NCI-H774 (cell line): ENCODE results near the gene KRT86.

Source experiments
- DNase-seq: peaks from one replicate; lab custom pipeline; 2025; lab: John Stamatoyannopoulos, UW

KRT86 gene

GRCh38 chr12:52316701-52317100 lies 42.3 kb downstream of the KRT86 start:
- DNase-seq: no peak

GRCh38 chr12:52317468-52318052 lies 43.1 kb downstream of the KRT86 start:
- DNase-seq: no peak

GRCh38 chr12:52318241-52318990 lies 44.0 kb downstream of the KRT86 start:
- no peak for DNase-seq

- DNase-seq: no peak
Observed at GRCh38 chr12:52319097-52319496, 44.7 kb downstream of the KRT86 start.

GRCh38 chr12:52320784-52321400 lies 46.4 kb downstream of the KRT86 start, which contains the start of gene KRT83:
KRT83 (minus strand) TSS chr12:52321398; CDS start chr12:52321335, 63 bp downstream.
- DNase-seq: no peak

GRCh38 chr12:52321418-52321817 lies 47.0 kb downstream of the KRT86 start:
- DNase-seq: peak; percentile 25

- DNase-seq: no peak
Observed at GRCh38 chr12:52322069-52322468, 47.6 kb downstream of the KRT86 start.

GRCh38 chr12:52323001-52323400 lies 48.6 kb downstream of the KRT86 start:
- DNase-seq: no peak

- DNase-seq: no peak
Observed at GRCh38 chr12:52323416-52324152, 49.1 kb downstream of the KRT86 start.

GRCh38 chr12:52324153-52324444 lies 49.7 kb downstream of the KRT86 start:
- DNase-seq: no peak

GRCh38 chr12:52327052-52327829 lies 52.8 kb downstream of the KRT86 start:
- peak; percentile 89 for DNase-seq

GRCh38 chr12:52327830-52328500 lies 53.5 kb downstream of the KRT86 start:
- DNase-seq: no peak

- DNase-seq: no peak
Observed at GRCh38 chr12:52331039-52331438, 56.6 kb downstream of the KRT86 start.

GRCh38 chr12:52331833-52332232 lies 57.4 kb downstream of the KRT86 start:
- DNase-seq: no peak

- DNase-seq: no peak
Observed at GRCh38 chr12:52332381-52332780, 57.9 kb downstream of the KRT86 start.

GRCh38 chr12:52333321-52333720 lies 58.9 kb downstream of the KRT86 start:
- no peak for DNase-seq

GRCh38 chr12:52334185-52334584 lies 59.7 kb downstream of the KRT86 start:
- DNase-seq: no peak

- no peak for DNase-seq
Observed at GRCh38 chr12:52335598-52336262, 61.3 kb downstream of the KRT86 start.

GRCh38 chr12:52336641-52337040 lies 62.2 kb downstream of the KRT86 start:
- DNase-seq: no peak

GRCh38 chr12:52337054-52337453 lies 62.6 kb downstream of the KRT86 start:
- no peak for DNase-seq
